ENCODE measurements around the gene ROBO4. TPM values are rescaled to one million over a fixed set of nuclear protein-coding genes. Genes with fewer than 3 reads are reported as not detected.

The ROBO4 gene
- total RNA-seq, 1 donor from 2014 or later: not detected

DNA sequence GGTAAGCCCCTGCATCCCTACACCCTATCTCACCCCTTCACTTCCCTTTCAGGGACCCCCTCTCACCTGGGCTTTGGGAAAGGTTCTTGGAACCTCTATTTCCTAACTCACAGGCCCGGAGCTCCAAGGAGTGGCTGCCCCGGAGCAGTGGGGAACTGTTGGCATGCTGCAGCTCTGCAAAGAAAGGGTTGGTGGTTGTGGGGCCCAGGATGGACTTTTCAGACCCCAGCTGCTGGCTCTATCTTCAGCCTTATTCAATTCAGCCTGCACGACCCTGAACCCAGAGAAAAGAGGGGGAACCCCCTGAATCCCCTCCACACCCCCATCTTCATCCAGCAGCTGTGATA lies 10.0 kb downstream of the ROBO4 start:
- Mint-ChIP-seq H3K36me3 (no peaks in the 10 kb centered on the region), H3K9me3 (no peaks in the 10 kb centered on the region), H3K4me1 (peaks cover 4% of the 10 kb centered on the region), H3K27me3 (ENCODE audit: low read depth) (peaks cover 55% of the 10 kb centered on the region), H3K4me3 (no peak overlapping the region), H3K27ac (no peak overlapping the region)
- peak in 1 of 2 experiments; percentile 11 for DNase-seq (ENCODE audit: low spot score in 2 of 2, unreplicated experiment in 2 of 2)
- TF ChIP-seq, protein P1, sequence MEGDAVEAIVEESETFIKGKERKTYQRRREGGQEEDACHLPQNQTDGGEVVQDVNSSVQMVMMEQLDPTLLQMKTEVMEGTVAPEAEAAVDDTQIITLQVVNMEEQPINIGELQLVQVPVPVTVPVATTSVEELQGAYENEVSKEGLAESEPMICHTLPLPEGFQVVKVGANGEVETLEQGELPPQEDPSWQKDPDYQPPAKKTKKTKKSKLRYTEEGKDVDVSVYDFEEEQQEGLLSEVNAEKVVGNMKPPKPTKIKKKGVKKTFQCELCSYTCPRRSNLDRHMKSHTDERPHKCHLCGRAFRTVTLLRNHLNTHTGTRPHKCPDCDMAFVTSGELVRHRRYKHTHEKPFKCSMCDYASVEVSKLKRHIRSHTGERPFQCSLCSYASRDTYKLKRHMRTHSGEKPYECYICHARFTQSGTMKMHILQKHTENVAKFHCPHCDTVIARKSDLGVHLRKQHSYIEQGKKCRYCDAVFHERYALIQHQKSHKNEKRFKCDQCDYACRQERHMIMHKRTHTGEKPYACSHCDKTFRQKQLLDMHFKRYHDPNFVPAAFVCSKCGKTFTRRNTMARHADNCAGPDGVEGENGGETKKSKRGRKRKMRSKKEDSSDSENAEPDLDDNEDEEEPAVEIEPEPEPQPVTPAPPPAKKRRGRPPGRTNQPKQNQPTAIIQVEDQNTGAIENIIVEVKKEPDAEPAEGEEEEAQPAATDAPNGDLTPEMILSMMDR (IDR thresholded peaks at IDR 0.05; ENCODE audit: unreplicated experiment): no peak

DNA sequence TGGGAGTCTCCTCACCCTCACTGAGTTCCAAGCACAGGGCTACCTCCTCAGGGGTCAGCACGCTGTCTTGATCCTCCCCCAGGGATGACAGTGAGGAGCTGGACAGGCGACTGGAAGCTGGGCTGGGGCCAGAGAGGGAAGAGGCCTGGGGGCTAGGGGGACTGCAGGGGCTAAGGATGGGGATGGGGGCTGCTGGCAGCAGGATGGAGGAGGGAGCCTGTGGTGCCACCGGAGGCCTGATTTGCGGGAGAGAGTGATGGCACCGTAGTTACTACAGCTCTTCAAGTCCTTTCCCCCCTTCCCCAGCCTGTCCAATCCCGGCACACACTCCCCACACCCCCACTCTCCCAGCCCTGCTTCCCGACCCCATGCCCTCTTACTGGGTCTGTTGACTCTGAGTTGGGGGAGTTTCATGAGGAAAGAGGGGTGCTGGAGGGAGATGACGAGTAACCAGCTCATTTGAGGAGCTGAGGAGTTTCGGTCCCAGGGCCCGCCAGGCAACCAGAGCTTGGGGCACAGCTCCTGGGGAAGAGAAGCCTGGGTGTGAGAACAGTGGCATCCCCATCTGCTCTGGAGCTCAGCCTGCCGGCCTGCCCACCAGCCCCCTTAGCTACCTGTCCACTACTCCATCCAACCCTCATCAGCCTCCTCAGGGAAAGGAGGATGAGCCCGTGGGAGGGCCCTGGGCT lies 10.5 kb downstream of the ROBO4 start:
- Mint-ChIP-seq H3K4me3 (no peak overlapping the region), H3K36me3 (no peaks in the 10 kb centered on the region), H3K27me3 (ENCODE audit: low read depth) (peaks cover 50% of the 10 kb centered on the region), H3K4me1 (peaks cover 8% of the 10 kb centered on the region), H3K9me3 (no peaks in the 10 kb centered on the region), H3K27ac (no peak overlapping the region)
- DNase-seq (ENCODE audit: low spot score in 2 of 2, unreplicated experiment in 2 of 2): peak in 1 of 2 experiments; percentile 19
- TF ChIP-seq, protein P1 (IDR thresholded peaks at IDR 0.05; ENCODE audit: unreplicated experiment): no peak

DNA sequence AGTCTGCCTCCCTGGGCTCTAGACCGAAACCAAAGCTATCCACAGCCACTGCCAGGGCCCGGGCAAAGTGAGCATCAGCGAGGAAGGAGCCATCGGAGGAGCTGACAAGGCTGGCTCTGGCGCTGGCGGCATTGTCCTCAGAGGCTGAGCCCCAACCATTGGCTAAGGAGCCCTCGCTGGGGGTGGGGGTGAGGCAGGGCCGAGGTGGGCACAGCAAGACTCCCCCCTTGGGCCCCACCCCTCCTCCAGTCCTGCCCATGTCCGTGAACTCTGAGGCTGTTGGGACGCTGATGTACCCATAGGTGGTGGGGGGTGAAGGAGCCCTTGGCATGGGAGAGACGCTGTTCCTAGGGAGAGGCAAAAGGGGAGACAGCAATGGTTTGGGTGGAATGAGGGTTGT lies 11.2 kb downstream of the ROBO4 start:
- Mint-ChIP-seq H3K27ac (no peak overlapping the region), H3K27me3 (ENCODE audit: low read depth) (peaks cover 49% of the 10 kb centered on the region)
- DNase-seq (ENCODE audit: low spot score in 2 of 2, unreplicated experiment in 2 of 2): no peak

DNA sequence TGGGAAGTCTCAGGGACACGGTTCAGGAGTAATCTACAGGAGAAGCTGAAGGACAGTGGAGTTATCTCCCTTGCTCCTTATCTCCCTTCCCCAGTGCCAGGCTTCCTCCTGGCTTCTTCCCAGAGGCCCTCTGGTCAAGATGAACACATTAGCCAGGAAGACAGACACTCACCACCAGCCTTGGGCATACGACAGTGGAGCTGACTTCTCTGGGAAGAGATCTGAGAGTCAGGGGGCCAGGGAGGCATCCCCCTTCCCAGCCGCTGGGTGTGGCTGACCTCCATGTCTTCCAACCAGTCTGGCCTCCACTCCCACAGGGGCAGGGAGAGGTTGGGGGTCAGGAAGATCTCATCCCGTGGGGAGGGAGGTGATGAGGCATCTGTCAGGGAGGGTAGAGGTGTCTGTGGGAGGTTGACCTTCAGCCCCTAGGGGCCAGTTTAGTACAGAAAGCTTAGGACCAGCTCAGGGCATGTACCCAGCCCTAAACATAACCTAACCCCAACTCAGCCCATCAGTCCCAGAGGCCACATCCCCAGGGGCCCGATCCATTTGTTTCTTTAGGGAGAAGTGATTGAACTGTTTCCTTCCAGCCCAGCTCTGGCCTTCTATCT lies 12.7 kb downstream of the ROBO4 start:
- Mint-ChIP-seq H3K4me1 (peaks cover 8% of the 10 kb centered on the region), H3K4me3 (no peak overlapping the region), H3K27me3 (ENCODE audit: low read depth) (peaks cover 44% of the 10 kb centered on the region), H3K27ac (no peak overlapping the region), H3K36me3 (no peaks in the 10 kb centered on the region), H3K9me3 (no peaks in the 10 kb centered on the region)
- TF ChIP-seq, protein P1 (IDR thresholded peaks at IDR 0.05; ENCODE audit: unreplicated experiment): no peak
- no peak for DNase-seq (ENCODE audit: low spot score in 2 of 2, unreplicated experiment in 2 of 2)

More for the DNA sequence above, 11.2 kb downstream of the ROBO4 start:
- H3K4me1 Mint-ChIP-seq: peaks cover 8% of the 10 kb centered on the region
- H3K36me3 Mint-ChIP-seq: no peaks in the 10 kb centered on the region
- TF ChIP-seq, protein P1 (IDR thresholded peaks at IDR 0.05; ENCODE audit: unreplicated experiment): no peak
- no peaks in the 10 kb centered on the region for H3K9me3 Mint-ChIP-seq
- H3K4me3 Mint-ChIP-seq: no peak overlapping the region

DNA sequence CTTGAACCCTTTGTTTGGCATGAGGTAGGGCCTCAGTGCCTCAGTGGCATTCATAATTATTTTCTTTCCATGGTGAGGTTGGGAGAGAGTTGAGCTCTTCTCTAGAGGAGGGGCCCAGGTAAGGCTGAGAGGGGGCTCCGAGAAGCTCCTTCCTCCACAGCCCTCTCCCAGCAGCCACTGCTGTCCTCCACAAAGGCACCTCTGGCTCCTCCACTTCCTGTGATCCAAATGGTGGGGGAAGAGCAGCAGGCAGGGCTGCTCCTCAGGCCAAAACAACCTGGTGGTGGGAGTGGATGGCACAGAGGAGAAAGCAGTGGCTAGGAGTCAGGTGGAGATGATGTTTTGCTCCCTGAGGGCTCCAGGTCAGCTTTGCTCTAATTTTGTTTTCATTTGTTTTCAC lies 13.3 kb downstream of the ROBO4 start:
- no peak overlapping the region for H3K4me3 Mint-ChIP-seq
- H3K9me3 Mint-ChIP-seq: no peaks in the 10 kb centered on the region
- no peaks in the 10 kb centered on the region for H3K36me3 Mint-ChIP-seq
- no peak for DNase-seq (ENCODE audit: low spot score in 2 of 2, unreplicated experiment in 2 of 2)
- peaks cover 8% of the 10 kb centered on the region for H3K4me1 Mint-ChIP-seq
- H3K27ac Mint-ChIP-seq: no peak overlapping the region
- H3K27me3 Mint-ChIP-seq (ENCODE audit: low read depth): peaks cover 38% of the 10 kb centered on the region
- TF ChIP-seq, protein P1 (IDR thresholded peaks at IDR 0.05; ENCODE audit: unreplicated experiment): no peak
